Right ventricle myocardium superior (tissue), 1 donor: ENCODE measurements around the gene CSF2RB. TPM values are rescaled to one million over a fixed set of nuclear protein-coding genes. Genes with fewer than 3 reads are reported as not detected.

Source experiments
- ATAC-seq: fragments of 200-7000 bp; cut with Tn5 transposase; one replicate; pipeline ENCODE4 v1.9.1; 2020; ENCODE audit warnings: mild to moderate bottlenecking; ENCODE audit not compliant: poor library complexity
- DNase-seq: peaks from one replicate; pipeline ENCODE4 v3.0.0-alpha.2; 2020
- intact Hi-C: fragments of 100-400 bp; cut with DNase I; formaldehyde crosslinking; loops from one replicate; pipeline ENCODE4 v1.11.2; 2022
- total RNA-seq: library from RNA; stranded (reverse); fragmentation: NEBNext Ultra II Directional; extraction: Animal tissue kit (Norgen Biotek cat#: 25700); gene quantifications from one replicate; pipeline ENCODE4 v1.2.1, GENCODE V29; 2021
- donor health status: DM: no; HTN: yes; CAD: no; lungs with severe emphysema.

The CSF2RB gene
- total RNA-seq, 1 donor from 2014 or later, result 2.2 TPM

- intact Hi-C loops, result no loop called here
- no peak for ATAC-seq
- no peak for DNase-seq
These were observed 16.2 kb downstream of the CSF2RB start for GRCh38 chr22:36929621-36930020.

GRCh38 chr22:36930041-36930935 lies 16.9 kb downstream of the CSF2RB start:
- intact Hi-C loops, result no loop called here

GRCh38 chr22:36931446-36931845 lies 18.0 kb downstream of the CSF2RB start:
- ATAC-seq (no peak), DNase-seq (no peak)
- intact Hi-C loops, result no loop called here

More at GRCh38 chr22:36930041-36930935, 16.9 kb downstream of the CSF2RB start:
- no peak for ATAC-seq
- no peak for DNase-seq

GRCh38 chr22:36933629-36934417 lies 20.4 kb downstream of the CSF2RB start:
- intact Hi-C loops, result no loop called here
- ATAC-seq (no peak), DNase-seq (no peak)

GRCh38 chr22:36934418-36935312 lies 21.2 kb downstream of the CSF2RB start:
- intact Hi-C loops, result no loop called here
- DNase-seq (no peak), ATAC-seq (no peak)

GRCh38 chr22:36935313-36935610 lies 21.8 kb downstream of the CSF2RB start:
- DNase-seq (no peak), ATAC-seq (no peak)
- intact Hi-C loops, result no loop called here

- ATAC-seq, result no peak
- no peak for DNase-seq
- intact Hi-C loops, result no loop called here
These were observed 22.3 kb downstream of the CSF2RB start for GRCh38 chr22:36935694-36936093.

GRCh38 chr22:36936362-36937116 lies 23.1 kb downstream of the CSF2RB start:
- peak; percentile 36 for ATAC-seq
- intact Hi-C loops, result no loop called here
- no peak for DNase-seq

- no peak for ATAC-seq
- intact Hi-C loops, result no loop called here
- DNase-seq, result no peak
These were observed 24.0 kb downstream of the CSF2RB start for GRCh38 chr22:36937319-36938027.

GRCh38 chr22:36938028-36938425 lies 24.6 kb downstream of the CSF2RB start:
- DNase-seq (no peak), ATAC-seq (no peak)
- intact Hi-C loops, result no loop called here

- ATAC-seq, result no peak
- intact Hi-C loops, result no loop called here
- no peak for DNase-seq
These were observed 25.5 kb downstream of the CSF2RB start for GRCh38 chr22:36938886-36939285.

- DNase-seq, result no peak
- intact Hi-C loops, result no loop called here
- ATAC-seq, result no peak
These were observed 27.2 kb downstream of the CSF2RB start for GRCh38 chr22:36940676-36941075.

GRCh38 chr22:36942556-36942955 lies 29.1 kb downstream of the CSF2RB start:
- ATAC-seq (no peak), DNase-seq (no peak)
- intact Hi-C loops, result no loop called here

GRCh38 chr22:36946421-36947158 lies 33.2 kb downstream of the CSF2RB start:
- DNase-seq (no peak), ATAC-seq (no peak)
- intact Hi-C loops, result no loop called here

- DNase-seq (no peak), ATAC-seq (no peak)
- intact Hi-C loops, result no loop called here
These were observed 35.1 kb downstream of the CSF2RB start for GRCh38 chr22:36948273-36949225.
